Stimulated activated CD4-positive, alpha-beta T cell treated with anti-CD3 and anti-CD28 coated beads, Interleukin-15, amount 100 ng/mL, for 1 hour (primary cell): Measurements from ENCODE around the gene CROCC2.

Experiments
- DNase-seq, 2 donors: peaks; one replicate each; pipeline ENCODE4 v3.0.0-alpha.2; 2020; ENCODE audit warnings: low read depth in 1 of 2, low spot score in 1 of 2

Gene CROCC2

DNA sequence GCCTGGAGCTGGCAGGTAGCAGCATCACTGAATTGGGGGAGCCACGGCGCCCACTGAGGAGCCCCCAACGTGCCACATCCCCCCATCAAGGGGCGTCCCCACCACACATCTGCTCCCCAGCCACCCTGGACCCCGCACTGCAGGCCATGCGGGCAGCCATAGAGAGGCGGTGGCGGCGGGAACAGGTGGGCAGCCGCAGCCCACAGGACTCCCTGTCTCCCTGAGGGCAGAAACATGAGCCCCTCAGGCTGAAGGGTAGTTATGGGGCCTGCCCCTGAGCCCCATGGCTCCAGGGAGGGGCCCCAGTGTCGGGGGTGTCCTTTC is 26.6 kb downstream of the CROCC2 start:
- DNase-seq: no peak

DNA sequence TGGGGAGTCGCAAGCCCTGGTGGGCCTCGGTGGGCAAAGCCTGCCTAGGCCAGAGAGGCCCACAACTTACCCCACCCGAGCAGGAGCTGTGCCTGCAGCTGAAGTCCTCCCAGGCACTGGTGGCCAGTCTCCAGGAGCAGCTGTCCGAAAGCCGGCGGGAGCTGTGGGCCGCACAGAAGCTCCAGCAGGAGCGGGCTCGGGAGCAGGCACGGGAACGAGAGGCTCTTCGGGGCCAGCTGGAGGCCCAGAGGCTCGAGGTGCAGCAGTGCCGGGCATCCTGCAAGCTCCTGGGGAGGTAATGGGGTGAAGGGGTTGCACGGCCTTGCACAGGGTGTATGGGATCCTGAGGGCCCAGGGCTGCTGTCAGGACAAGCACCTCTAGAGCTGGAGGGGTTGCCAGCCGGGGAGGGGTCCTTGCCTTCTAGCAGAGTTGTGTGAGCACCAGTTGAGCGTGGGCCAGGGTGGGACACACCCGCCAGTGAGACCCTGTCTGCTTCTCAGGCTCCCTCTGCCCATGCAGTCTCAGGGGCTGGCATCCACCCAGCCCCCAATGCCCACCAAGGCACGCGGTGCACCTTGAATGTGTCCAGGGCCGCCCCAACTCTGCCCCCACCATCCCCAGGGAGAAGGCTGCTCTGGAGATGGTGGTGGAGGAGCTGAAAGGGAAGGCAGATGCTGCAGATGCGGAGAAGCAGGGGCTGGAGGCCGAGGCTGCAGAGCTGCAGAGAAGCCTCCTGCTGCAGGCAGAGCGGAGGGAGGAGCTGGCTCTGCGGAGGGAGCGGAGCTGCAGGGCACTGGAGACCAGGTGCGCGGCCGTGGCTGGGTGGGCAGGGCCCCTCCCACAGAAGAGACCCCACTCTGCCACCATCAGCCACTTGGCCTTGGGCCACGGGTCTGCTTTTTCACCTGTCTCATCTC is 27.2 kb downstream of the CROCC2 start:
- no peak for DNase-seq

DNA sequence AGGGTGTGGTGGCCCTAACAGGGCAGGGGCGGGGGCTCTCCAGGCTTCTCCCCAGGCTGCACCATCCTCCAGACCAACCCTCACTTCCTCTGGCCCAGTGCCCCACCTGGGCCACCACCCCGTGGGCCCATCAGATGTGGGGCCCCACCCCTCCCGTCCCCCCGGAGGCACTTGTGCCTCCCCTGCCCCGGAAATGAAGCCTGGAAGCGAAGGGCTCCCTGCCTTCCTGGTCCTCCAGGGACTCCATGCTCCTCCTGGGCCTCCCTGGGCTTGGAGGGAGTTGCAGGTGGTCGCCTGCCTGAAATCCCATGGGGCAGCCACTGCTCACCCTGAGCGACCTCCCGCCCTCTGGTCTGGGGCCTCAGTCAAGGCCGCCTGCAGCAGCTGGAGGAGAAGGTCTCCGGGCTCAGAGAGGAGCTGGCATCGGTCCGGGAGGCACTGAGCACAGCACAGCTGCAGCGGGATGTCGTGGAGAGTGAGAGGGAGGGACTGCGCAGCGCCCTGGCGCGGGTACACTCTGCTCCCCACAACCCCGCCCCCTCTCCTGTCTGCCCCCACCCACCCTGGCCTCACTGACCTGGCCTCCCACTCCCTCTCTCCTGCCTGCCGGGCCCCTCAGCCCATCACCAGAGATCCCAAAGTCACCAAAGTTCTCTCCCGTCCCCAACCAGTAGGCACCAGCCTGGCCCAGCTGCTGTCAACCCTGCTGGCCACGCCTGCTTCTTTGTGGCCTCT is 28.0 kb downstream of the CROCC2 start:
- DNase-seq: no peak

GRCh38 chr2:240934701-240935102 is 28.6 kb downstream of the CROCC2 start:
- no peak for DNase-seq

DNA sequence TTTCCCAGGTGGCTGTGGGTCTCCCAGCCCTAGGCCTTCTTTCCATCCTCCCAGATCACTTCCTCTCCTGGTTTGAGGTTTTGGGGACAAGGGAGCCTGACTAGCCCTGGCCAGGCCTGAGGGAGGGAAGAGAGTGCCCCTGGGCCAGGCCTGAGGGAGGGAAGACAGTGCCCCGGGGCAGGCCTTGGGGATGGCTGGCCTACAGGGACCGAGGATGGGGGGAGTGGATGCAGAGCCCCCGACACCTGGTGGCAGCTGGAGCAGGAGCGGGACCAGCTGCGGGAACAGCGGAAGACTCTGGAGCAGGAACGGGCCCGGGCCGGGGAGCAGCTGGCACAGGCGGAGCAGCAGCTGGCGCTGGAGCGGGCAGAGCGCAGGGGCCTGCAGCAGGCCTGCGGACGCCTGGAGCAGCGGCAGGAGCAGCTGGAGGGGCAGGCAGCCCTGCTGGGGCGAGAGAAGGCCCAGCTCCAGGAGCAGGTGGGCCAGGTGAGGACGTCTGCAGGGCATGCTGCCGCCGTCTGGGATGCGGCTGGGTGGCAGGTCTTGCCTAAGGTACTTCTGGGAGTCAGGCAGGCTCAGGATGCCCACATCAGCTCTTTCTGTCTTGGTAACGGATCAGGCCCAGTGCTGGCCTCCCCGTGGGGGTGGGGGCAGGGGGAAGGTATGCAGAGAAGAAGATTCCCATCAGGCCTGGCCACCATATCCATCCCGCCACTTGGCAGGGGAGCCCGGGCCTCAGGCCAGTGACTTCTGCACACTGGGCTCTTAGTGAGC is 29.2 kb downstream of the CROCC2 start:
- DNase-seq: no peak

- no peak for DNase-seq
These were observed 30.0 kb downstream of the CROCC2 start for GRCh38 chr2:240936106-240936505.

DNA sequence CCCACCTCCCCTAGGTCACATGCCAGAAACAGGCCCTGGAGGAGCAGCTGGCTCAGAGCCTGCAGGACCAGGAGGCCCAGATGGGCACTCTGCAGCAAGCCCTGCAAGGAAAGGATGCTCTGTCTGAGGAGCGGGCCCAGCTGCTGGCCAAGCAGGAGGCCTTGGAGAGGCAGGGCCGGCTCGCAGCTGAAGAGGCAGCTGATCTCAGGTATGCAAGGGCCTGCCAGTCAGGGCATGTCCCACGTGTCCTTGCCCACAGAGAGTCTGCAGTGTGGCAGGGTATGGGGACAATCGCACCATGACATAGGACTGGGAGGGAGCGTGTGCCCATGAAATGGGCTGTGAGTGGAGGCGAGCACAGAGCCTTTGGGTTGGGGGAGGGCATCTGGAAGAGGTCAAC is 39.9 kb downstream of the CROCC2 start:
- no peak for DNase-seq

DNA sequence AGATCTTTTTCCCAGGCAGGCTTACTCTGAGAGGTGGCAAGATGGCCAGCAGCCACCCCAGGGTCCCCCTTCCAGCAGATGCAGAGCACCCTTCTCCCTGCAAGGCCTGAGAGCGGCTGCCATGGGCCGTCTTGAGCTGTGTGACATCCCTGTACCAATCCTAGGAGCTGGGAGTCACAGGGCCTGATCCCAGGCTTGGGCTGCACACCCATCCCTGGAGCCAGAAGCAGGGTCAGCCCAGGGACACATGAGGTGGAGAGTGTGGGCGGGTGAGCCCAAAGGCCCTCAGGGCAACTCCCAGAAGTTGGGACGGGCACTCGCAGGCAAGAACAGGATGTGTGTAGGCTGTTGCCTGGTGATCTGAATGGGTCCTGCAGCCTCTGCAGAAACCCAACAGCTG is 40.5 kb downstream of the CROCC2 start:
- DNase-seq: no peak

GRCh38 chr2:240947176-240947575 is 41.0 kb downstream of the CROCC2 start:
- DNase-seq: no peak

DNA sequence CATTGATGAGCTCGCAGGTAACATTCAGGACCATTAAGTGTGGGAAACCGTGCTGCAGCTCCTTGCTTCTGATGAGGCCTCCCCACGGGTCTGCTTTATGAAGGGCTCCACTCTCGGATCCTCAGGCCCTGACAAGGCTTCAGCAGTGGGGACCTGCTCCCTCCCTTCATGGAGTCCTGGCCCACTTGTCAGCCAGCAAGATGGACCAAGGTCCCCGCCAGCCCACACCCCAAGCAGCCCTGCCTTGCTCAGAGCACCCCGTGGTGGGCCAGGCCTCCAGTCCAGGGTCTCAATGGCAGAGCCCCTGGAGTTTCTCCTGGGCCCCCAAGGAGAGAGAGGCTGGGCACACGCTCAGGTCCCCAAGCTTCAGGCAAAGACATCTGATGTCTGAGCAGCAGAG is 41.5 kb downstream of the CROCC2 start:
- no peak for DNase-seq

GRCh38 chr2:240948086-240948485 is 42.0 kb downstream of the CROCC2 start:
- DNase-seq: no peak

- no peak for DNase-seq
These were observed 43.0 kb downstream of the CROCC2 start for GRCh38 chr2:240948905-240949790.

GRCh38 chr2:240949791-240950705 is 43.9 kb downstream of the CROCC2 start:
- DNase-seq: no peak

- DNase-seq: no peak
These were observed 45.0 kb downstream of the CROCC2 start for GRCh38 chr2:240951045-240951594.

- no peak for DNase-seq
These were observed 46.5 kb downstream of the CROCC2 start for GRCh38 chr2:240952496-240953246.

DNA sequence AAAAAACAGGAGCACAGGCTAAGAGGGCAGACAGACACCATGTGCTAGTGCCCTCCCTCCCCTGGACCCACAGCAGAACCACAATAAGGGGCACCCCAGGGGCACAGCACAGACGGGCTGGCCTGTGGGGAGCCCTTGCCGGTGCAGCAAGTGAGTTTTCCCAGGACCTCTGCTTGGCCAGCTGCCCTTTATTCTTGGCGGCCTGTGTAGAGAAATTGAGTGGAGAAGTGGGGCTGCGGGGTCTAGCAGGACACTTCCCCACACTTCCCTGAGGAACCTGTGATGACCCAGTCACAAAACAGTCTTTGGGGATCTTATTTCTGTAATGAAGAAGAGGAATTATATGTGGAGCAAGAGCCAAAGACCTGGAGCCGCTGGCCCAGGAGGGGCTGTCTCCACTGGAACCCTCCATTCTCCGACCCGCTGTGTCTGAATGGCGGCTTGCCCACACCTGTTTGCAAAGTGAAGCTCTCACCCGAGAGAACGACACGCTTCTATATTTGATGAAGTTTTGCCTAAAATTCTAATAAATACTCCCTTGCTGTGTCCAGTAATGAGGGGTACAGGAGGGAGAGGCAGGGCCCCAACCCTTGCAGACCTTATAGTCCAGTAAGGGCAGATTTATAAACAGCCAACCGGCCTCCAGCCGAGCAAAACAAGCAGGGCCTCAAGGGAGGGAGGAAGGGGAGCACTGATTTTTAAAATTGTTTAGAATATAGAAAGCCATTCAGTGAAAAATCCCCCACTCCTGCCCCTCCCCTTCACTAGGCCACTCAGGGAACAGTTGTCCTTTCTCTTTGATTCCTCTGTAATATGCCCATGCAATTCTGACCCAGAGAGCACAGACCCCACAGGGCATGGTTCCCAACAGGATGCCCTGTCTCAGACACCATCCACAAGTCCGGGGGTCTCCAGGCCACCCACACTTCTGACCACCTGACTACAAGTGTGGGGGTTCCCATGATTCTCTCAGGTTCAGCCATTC is 47.6 kb downstream of the CROCC2 start:
- no peak for DNase-seq
